Ovary (tissue), 9 donors: ENCODE measurements around the gene FBXO42. TPM values are rescaled to one million over a fixed set of nuclear protein-coding genes. Genes with fewer than 3 reads are reported as not detected.
A peak's percentile ranks its signal among the peaks of the same experiment; 100 is the strongest.

Source experiments
- DNase-seq, 5 donors: peaks; one replicate each; pipeline ENCODE4 v3.0.0-alpha.2; 2019 to 2020
- H3K27ac ChIP-seq, 2 donors: fragments of 200-600 bp; one replicate each; pipeline versions ENCODE4 v1.5.1 to v1.8.0; 2019 to 2022
- H3K27me3 ChIP-seq: fragments of 200-600 bp; one replicate; pipeline ENCODE4 v1.8.0; 2022
- H3K36me3 ChIP-seq: fragments of 200-600 bp; sonication (generic); one replicate; pipeline ENCODE4 v1.5.1; 2019
- H3K4me1 ChIP-seq: one replicate; pipeline ENCODE4 v1.8.1; 2013; ENCODE audit warnings: mild to moderate bottlenecking, moderate library complexity; ENCODE audit not compliant: insufficient read depth
- H3K4me3 ChIP-seq: fragments of 200-600 bp; sonication (generic); one replicate; pipeline ENCODE4 v1.5.1; 2017
- H3K9me3 ChIP-seq, 2 donors: fragments of 200-600 bp in 1 of 2; sonication (generic) in 1 of 2; one replicate each; pipeline versions ENCODE4 v1.5.1 to v1.8.1; 2013 to 2019; ENCODE audit warnings: mild to moderate bottlenecking in 1 of 2, moderate library complexity in 1 of 2
- CTCF ChIP-seq, 3 donors: fragments of 450-650 bp in 2 of 3; fragments of 200-600 bp in 1 of 3; IDR thresholded peaks; one replicate each; pipeline versions ENCODE4 v1.5.1 to v1.8.0; 2016 to 2022; ENCODE audit warnings: antibody characterized with exemption in 3 of 3, mild to moderate bottlenecking in 1 of 3
- EP300 ChIP-seq: sonication (generic); formaldehyde crosslinking; IDR thresholded peaks from one replicate; pipeline ENCODE4 v1.6.1; 2017; ENCODE audit warnings: antibody characterized with exemption
- POLR2A ChIP-seq: fragments of 450-650 bp; IDR thresholded peaks from one replicate; pipeline ENCODE4 v1.6.1; 2017; ENCODE audit warnings: antibody characterized with exemption, mild to moderate bottlenecking, moderate library complexity
- WGBS, 3 donors: extraction: QIAGEN DNeasy Blood & Tissue Kit in 1 of 3; methylation state at CpG; one replicate each; pipeline versions ENCODE4 v1.1.5 to v1.1.7; 2013 to 2017; 5-methylcytosine and 5-hydroxymethylcytosine counted together
- intact Hi-C, 4 donors: fragments of 100-400 bp; cut with DNase I; formaldehyde crosslinking; loops; one replicate each; pipeline versions ENCODE4 v1.11.0 to v1.15.1; 2022 to 2023
- polyA plus RNA-seq, 2 donors: library from polyadenylated mRNA; stranded (reverse); fragments of 200-250 nt in 1 of 2; fragments of 350-450 nt in 1 of 2; fragmentation: Illumina TruSeq in 1 of 2; extraction: RNeasy Lipid Tissue Mini Kit (QIAGEN cat#74804) in 1 of 2; gene quantifications; one replicate each; pipeline ENCODE4 v1.2.3, GENCODE V29; 2013 to 2014
- total RNA-seq, 7 donors: library from RNA; depleted of rRNA in 2 of 7; stranded (reverse); fragments of >200 nt in 2 of 7; fragmentation: NEBNext Ultra II Directional in 3 of 7; extraction: Animal tissue kit (Norgen Biotek cat#: 25700) in 3 of 7; gene quantifications; one replicate each; pipeline versions ENCODE4 v1.1.0 to v1.2.4, GENCODE V29; 2016 to 2023
- donor health status: DM: no; HTN: no; CAD: no; lungs with moderate emphysema.
- donor health status: DM: no; HTN: no; CAD: no.
- donor health status: Bipolar disorder and iron deficiency.
- donor health status: DM: yes; HTN: yes; CAD: no.
- donor health status: DM: no; HTN: no; CAD: no.
- donor health status: DM: yes; HTN: yes; CAD: no.

FBXO42 gene
- total and polyA plus RNA-seq, 9 donors: 16.0 to 35.3 (median 21.9) TPM

GRCh38 chr1:16249596-16250241 is 102.6 kb downstream of the FBXO42 start:
- Histone ChIP-seq H3K4me3 (no peak overlapping the region), H3K27ac (peak overlapping the region; percentile 38 to 82), H3K27me3 (no peaks in the 10 kb centered on the region), H3K36me3 (no peaks in the 10 kb centered on the region), H3K4me1 (peaks cover 26% of the 10 kb centered on the region), H3K9me3 (no peaks in the 10 kb centered on the region)
- DNase-seq: peak in 4 of 5 donors; percentile 51 to 83 (median 59)
- TF ChIP-seq POLR2A (peak; percentile 30), EP300 (peak; percentile 69), CTCF (IDR thresholded peaks at IDR 0.05) (no peak)
- 7 to 17% (median 15%) methylated on average over 3 of the region's 3 CpGs for WGBS, 3 donors
- intact Hi-C loops: loop anchor here (2.0 to 10.0 kb wide), 4 partner anchors 103 to 172 kb away; partner anchors contain the start of gene FBXO42 (in 3 of the 4)

- Histone ChIP-seq H3K27ac (peak overlapping the region; percentile 38 to 82), H3K4me1 (peaks cover 30% of the 10 kb centered on the region)
These were observed 103.4 kb downstream of the FBXO42 start for GRCh38 chr1:16248603-16249516.

GRCh38 chr1:16248007-16248436 is 104.3 kb downstream of the FBXO42 start:
- Histone ChIP-seq H3K9me3 (no peaks in the 10 kb centered on the region), H3K27me3 (no peaks in the 10 kb centered on the region), H3K36me3 (no peaks in the 10 kb centered on the region), H3K4me1 (peaks cover 31% of the 10 kb centered on the region), H3K27ac (peak overlapping the region; percentile 38 to 82), H3K4me3 (no peak overlapping the region)
- DNase-seq: peak in 1 of 5 donors; percentile 43
- TF ChIP-seq EP300: no peak
- no peak for TF ChIP-seq CTCF (IDR thresholded peaks at IDR 0.05)
- TF ChIP-seq POLR2A: no peak
- WGBS, 3 donors: 69 to 75% (median 72%) methylated on average over 8 of the region's 8 CpGs
- intact Hi-C loops: loop anchor here in 2 of 4 donors (2.0 to 10.0 kb wide), 3 partner anchors 107 to 171 kb away; partner anchors contain the start of gene FBXO42 (in 1 of the 2)

More at GRCh38 chr1:16248603-16249516, 103.4 kb downstream of the FBXO42 start:
- TF ChIP-seq POLR2A (no peak), CTCF (IDR thresholded peaks at IDR 0.05) (no peak), EP300 (no peak)
- Histone ChIP-seq H3K9me3 (no peaks in the 10 kb centered on the region), H3K27me3 (no peaks in the 10 kb centered on the region), H3K36me3 (no peaks in the 10 kb centered on the region), H3K4me3 (no peak overlapping the region)
- intact Hi-C loops: loop anchor here in 2 of 4 donors (2.0 to 10.0 kb wide), 3 partner anchors 106 to 172 kb away; partner anchors contain the start of gene FBXO42 (in 1 of the 2)
- WGBS, 3 donors: 17 to 21% (median 17%) methylated on average over 7 of the region's 7 CpGs
- DNase-seq: peak; percentile 84 to 91 (median 87)

- no peaks in the 10 kb centered on the region for H3K27me3 ChIP-seq
- DNase-seq: no peak
- no peaks in the 10 kb centered on the region for H3K36me3 ChIP-seq
- intact Hi-C loops: loop anchor here in 1 of 4 donors (5.0 to 10.0 kb wide), 2 partner anchors 107 to 170 kb away; partner anchors contain the start of gene FBXO42
- TF ChIP-seq CTCF (IDR thresholded peaks at IDR 0.05) (no peak), EP300 (no peak), POLR2A (no peak)
- H3K4me3 ChIP-seq: no peak overlapping the region
- H3K4me1 ChIP-seq: peaks cover 31% of the 10 kb centered on the region
- no peaks in the 10 kb centered on the region for H3K9me3 ChIP-seq
- H3K27ac ChIP-seq: peak overlapping the region; percentile 38 to 82
- WGBS, 3 donors: 52 to 58% (median 53%) methylated on average over 2 of the region's 2 CpGs
These were observed 104.8 kb downstream of the FBXO42 start for GRCh38 chr1:16247441-16247840.
